Tibial artery (tissue), 4 donors: ENCODE data around the gene PCAT6.
A peak's percentile ranks its signal among the peaks of the same experiment; 100 is the strongest.

Experiments used
- DNase-seq, 2 donors: peaks; one replicate each; pipeline ENCODE4 v3.0.0-alpha.2; 2019
- H3K27ac ChIP-seq, 2 donors: fragments of 200-600 bp; sonication (generic) in 1 of 2; 1 replicate in 1 of 2; 2 replicates in 1 of 2; pipeline ENCODE4 v1.5.1; 2018 to 2019; ENCODE audit warnings: mild to moderate bottlenecking in 1 of 2
- H3K27me3 ChIP-seq, 2 donors: fragments of 200-600 bp; sonication (generic) in 1 of 2; one replicate each; pipeline versions ENCODE4 v1.5.1 to v1.6.0; 2016 to 2019
- H3K36me3 ChIP-seq, 3 donors: fragments of 200-600 bp; sonication (generic) in 2 of 3; one replicate each; pipeline ENCODE4 v1.5.1; 2016 to 2019; ENCODE audit warnings: mild to moderate bottlenecking in 2 of 3
- H3K4me1 ChIP-seq, 4 donors: fragments of 200-600 bp; sonication (generic) in 2 of 4; 1 replicate in 3 of 4; 2 replicates in 1 of 4; pipeline ENCODE4 v1.5.1; 2016 to 2019
- H3K4me3 ChIP-seq, 2 donors: fragments of 200-600 bp; sonication (generic) in 1 of 2; 1 replicate in 1 of 2; 2 replicates in 1 of 2; pipeline ENCODE4 v1.5.1; 2018 to 2019; ENCODE audit warnings: mild to moderate bottlenecking in 2 of 2
- H3K9me3 ChIP-seq, 3 donors: fragments of 200-600 bp; sonication (generic) in 1 of 3; one replicate each; pipeline ENCODE4 v1.5.1; 2016 to 2019
- CTCF ChIP-seq, 2 experiments: fragments of 200-600 bp in 1 of 2; fragments of 450-650 bp in 1 of 2; IDR thresholded peaks; one replicate each; pipeline ENCODE4 v1.5.1; 2017 to 2019; ENCODE audit warnings: antibody characterized with exemption in 2 of 2, mild to moderate bottlenecking in 1 of 2, moderate library complexity in 1 of 2
- intact Hi-C: fragments of 100-400 bp; cut with DNase I; formaldehyde crosslinking; loops from one replicate; pipeline ENCODE4 v1.15.0; 2023; ENCODE audit warnings: low total_unique reads

The PCAT6 gene

GRCh38 chr1:202858789-202859414, 48.1 kb downstream of the PCAT6 start:
- no peaks in the 10 kb centered on the region for H3K9me3 ChIP-seq
- H3K4me1 ChIP-seq, result peaks cover 0 to 11% (median 7%) of the 10 kb centered on the region in 4 donors
- H3K4me3 ChIP-seq, result no peak overlapping the region
- DNase-seq, result peak in 1 of 2 donors; percentile 38
- no peaks in the 10 kb centered on the region for H3K36me3 ChIP-seq
- H3K27ac ChIP-seq, result no peak overlapping the region
- H3K27me3 ChIP-seq, result no peaks in the 10 kb centered on the region
- no peak for TF ChIP-seq CTCF (IDR thresholded peaks at IDR 0.05)
- intact Hi-C loops, result no loop called here

GRCh38 chr1:202860744-202861419, 50.1 kb downstream of the PCAT6 start:
- Histone ChIP-seq H3K4me1 (peaks cover 0 to 11% (median 7%) of the 10 kb centered on the region in 4 donors), H3K27ac (no peak overlapping the region), H3K4me3 (peak overlapping the region; percentile 56 to 87), H3K27me3 (no peaks in the 10 kb centered on the region), H3K36me3 (no peaks in the 10 kb centered on the region), H3K9me3 (no peaks in the 10 kb centered on the region)
- TF ChIP-seq CTCF (IDR thresholded peaks at IDR 0.05), result no peak
- peak in 1 of 2 donors; percentile 29 for DNase-seq
- intact Hi-C loops, result loop anchor here (10.0 kb wide), 1 partner anchor 46 kb away; the partner anchor contains the start of gene PCAT6
